SU-DHL-6 (cell line): ENCODE data around the gene ADAMTS17.

Experiments
- H2AFZ ChIP-seq: fragments of 200-600 bp; sonication (generic); 2 replicates; pipeline ENCODE4 v1.6.1; 2014; ENCODE audit warnings: low read depth, mild to moderate bottlenecking, moderate library complexity, mixed read lengths, antibody characterized with exemption, low read length; ENCODE audit not compliant: severe bottlenecking
- H3F3A ChIP-seq: fragments of 200-600 bp; shearing (Covaris generic); 2 replicates; pipeline ENCODE4 v1.6.0; 2016; ENCODE audit warnings: antibody characterized with exemption, mild to moderate bottlenecking; ENCODE audit not compliant: insufficient read depth
- H3K27ac ChIP-seq: fragments of 200-600 bp; sonication (generic); 2 replicates; pipeline ENCODE4 v1.5.1; 2016; ENCODE audit warnings: low read depth, mild to moderate bottlenecking, low read length, moderate library complexity, mixed read lengths
- H3K27me3 ChIP-seq: fragments of 200-600 bp; sonication (generic), shearing (Covaris generic); 2 replicates; pipeline ENCODE4 v1.6.0; 2014; ENCODE audit warnings: mild to moderate bottlenecking, low read length
- H3K36me3 ChIP-seq: fragments of 200-600 bp; sonication (generic); 2 replicates; pipeline ENCODE4 v1.6.1; 2014; ENCODE audit warnings: mild to moderate bottlenecking, low read length, mixed read lengths
- H3K4me2 ChIP-seq: fragments of 300-600, 200-600 bp; shearing (Covaris generic), sonication (generic); 2 replicates; pipeline ENCODE4 v1.6.0; 2014; ENCODE audit warnings: low read length, low read depth, mild to moderate bottlenecking; ENCODE audit not compliant: poor library complexity, severe bottlenecking
- H3K4me3 ChIP-seq: fragments of 200-600 bp; sonication (generic); 2 replicates; pipeline ENCODE4 v1.5.1; 2014; ENCODE audit warnings: antibody characterized with exemption, low read length, mild to moderate bottlenecking, mixed read lengths; ENCODE audit not compliant: insufficient read depth, poor library complexity, severe bottlenecking
- H3K79me2 ChIP-seq: fragments of 200-600 bp; sonication (generic); 2 replicates; pipeline ENCODE4 v1.6.1; 2014; ENCODE audit warnings: mild to moderate bottlenecking, low read length, moderate library complexity; ENCODE audit not compliant: insufficient read depth
- H3K9ac ChIP-seq: fragments of 200-600 bp; sonication (generic); 2 replicates; pipeline ENCODE4 v1.7.0; 2014; ENCODE audit warnings: mild to moderate bottlenecking, low read length
- H3K9me2 ChIP-seq: fragments of 200-600 bp; sonication (generic); replicated peaks from 2 replicates; pipeline ENCODE4 v1.6.1; 2014; ENCODE audit warnings: low read length; ENCODE audit not compliant: insufficient read depth
- H3K9me3 ChIP-seq: fragments of 200-600 bp; sonication (generic); 2 replicates; pipeline ENCODE4 v1.6.1; 2014; ENCODE audit warnings: low read length, mixed read lengths; ENCODE audit not compliant: insufficient read depth
- H4K20me1 ChIP-seq: fragments of 200-600 bp; sonication (generic); 2 replicates; pipeline ENCODE4 v1.6.1; 2014; ENCODE audit warnings: low read depth, mild to moderate bottlenecking, antibody characterized with exemption, low read length, moderate library complexity, mixed read lengths
- EZH2phosphoT487 ChIP-seq: fragments of 200-600 bp; sonication (generic), shearing (Covaris generic); conservative IDR thresholded peaks from 2 replicates; pipeline ENCODE4 v1.6.1; 2018; ENCODE audit warnings: mild to moderate bottlenecking, antibody characterized with exemption, low read length, moderate library complexity, mixed read lengths
- TF ChIP-seq, protein P1 (sequence below): fragments of 200-600 bp; sonication (generic); IDR thresholded peaks from one replicate; pipeline ENCODE4 v1.5.1; 2017; ENCODE audit warnings: antibody characterized with exemption, mild to moderate bottlenecking, low read length, moderate library complexity; ENCODE audit not compliant: insufficient read depth, poor library complexity, severe bottlenecking

ADAMTS17 gene

DNA sequence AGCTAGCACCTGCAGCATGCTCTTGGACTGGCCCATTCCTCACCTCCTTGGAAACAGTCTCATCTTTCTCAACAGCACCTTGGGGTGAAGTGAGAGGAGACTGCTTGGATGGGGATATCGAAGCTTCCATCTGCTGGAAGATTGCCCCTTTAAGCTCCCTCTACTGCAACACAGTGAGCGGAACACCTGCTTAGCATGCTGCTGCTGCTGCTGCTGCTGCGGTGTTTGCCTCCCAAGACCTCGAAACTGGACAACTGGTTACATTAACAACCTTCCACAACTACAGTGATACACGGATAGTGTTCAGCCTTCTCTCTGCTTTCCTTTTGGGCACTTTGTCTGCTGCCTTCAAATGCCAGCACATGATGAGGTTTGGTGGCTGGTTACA lies 354.7 kb downstream of the ADAMTS17 start:
- H3K4me2 ChIP-seq, result no peak overlapping the region
- no peaks in the 10 kb centered on the region for H3K9me2 ChIP-seq
- H3K27me3 ChIP-seq, result no peaks in the 10 kb centered on the region; the same call in 1 of the 2 replicates
- H3K36me3 ChIP-seq, result no peaks in the 10 kb centered on the region
- no peak overlapping the region for H3K9ac ChIP-seq
- H3K4me3 ChIP-seq, result no peak overlapping the region
- no peaks in the 10 kb centered on the region for H4K20me1 ChIP-seq
- H3K9me3 ChIP-seq, result no peaks in the 10 kb centered on the region
- no peaks in the 10 kb centered on the region for H3K79me2 ChIP-seq
- no peaks in the 10 kb centered on the region for H3F3A ChIP-seq
- H2AFZ ChIP-seq, result no peak overlapping the region
- no peak overlapping the region for H3K27ac ChIP-seq
- TF ChIP-seq EZH2phosphoT487, result no peak
- TF ChIP-seq, protein P1, sequence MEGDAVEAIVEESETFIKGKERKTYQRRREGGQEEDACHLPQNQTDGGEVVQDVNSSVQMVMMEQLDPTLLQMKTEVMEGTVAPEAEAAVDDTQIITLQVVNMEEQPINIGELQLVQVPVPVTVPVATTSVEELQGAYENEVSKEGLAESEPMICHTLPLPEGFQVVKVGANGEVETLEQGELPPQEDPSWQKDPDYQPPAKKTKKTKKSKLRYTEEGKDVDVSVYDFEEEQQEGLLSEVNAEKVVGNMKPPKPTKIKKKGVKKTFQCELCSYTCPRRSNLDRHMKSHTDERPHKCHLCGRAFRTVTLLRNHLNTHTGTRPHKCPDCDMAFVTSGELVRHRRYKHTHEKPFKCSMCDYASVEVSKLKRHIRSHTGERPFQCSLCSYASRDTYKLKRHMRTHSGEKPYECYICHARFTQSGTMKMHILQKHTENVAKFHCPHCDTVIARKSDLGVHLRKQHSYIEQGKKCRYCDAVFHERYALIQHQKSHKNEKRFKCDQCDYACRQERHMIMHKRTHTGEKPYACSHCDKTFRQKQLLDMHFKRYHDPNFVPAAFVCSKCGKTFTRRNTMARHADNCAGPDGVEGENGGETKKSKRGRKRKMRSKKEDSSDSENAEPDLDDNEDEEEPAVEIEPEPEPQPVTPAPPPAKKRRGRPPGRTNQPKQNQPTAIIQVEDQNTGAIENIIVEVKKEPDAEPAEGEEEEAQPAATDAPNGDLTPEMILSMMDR, result no peak

DNA sequence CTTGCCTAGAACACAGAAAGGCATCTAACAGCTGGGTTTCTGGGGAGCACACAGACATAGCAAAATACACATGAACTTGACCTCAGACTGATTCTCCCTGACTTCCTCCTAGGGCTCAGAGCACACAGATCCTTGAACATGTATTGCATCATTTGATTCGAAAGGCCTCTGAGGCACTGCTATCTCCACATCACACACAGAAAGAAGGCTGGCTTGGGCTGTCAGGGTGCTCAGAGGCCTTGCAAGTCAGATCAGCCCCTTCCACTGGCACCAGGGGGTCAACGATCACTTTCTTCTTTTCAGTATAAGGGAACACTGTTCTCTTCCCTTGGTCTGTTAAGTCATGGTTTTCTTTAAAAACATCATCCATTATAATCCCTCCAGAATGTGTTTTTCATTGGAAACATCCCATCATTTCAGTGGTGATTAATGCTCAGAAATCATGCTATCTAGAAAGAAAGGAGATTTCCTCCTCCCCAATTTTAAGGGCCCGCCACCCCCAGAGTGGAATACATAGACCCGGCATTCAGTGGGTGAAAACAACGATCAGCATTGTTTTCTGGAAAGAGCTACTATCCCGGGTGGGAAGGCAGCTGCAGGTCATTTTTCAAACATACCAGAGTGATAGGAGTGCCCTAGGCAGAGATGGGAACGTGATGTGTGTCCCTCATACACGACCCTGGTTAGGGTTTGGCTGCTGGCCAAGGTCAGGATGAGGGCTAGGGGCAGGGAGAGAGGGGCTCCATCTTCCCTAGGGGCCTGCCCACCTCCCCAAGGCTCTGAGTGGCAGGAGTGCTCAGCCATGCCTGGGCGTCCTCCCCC lies 355.3 kb downstream of the ADAMTS17 start:
- no peak overlapping the region for H3K4me3 ChIP-seq
- no peak overlapping the region for H3K27ac ChIP-seq
- H3K4me2 ChIP-seq, result no peak overlapping the region
- H3K9ac ChIP-seq, result no peak overlapping the region
- H3K27me3 ChIP-seq, result no peaks in the 10 kb centered on the region; the same call in 1 of the 2 replicates
- no peaks in the 10 kb centered on the region for H3K9me2 ChIP-seq
- H3K36me3 ChIP-seq, result no peaks in the 10 kb centered on the region
- no peaks in the 10 kb centered on the region for H3K79me2 ChIP-seq
- H2AFZ ChIP-seq, result no peak overlapping the region
- TF ChIP-seq, protein P1, result no peak
- no peak for TF ChIP-seq EZH2phosphoT487
- no peaks in the 10 kb centered on the region for H3F3A ChIP-seq
- no peaks in the 10 kb centered on the region for H3K9me3 ChIP-seq
- H4K20me1 ChIP-seq, result no peaks in the 10 kb centered on the region

DNA sequence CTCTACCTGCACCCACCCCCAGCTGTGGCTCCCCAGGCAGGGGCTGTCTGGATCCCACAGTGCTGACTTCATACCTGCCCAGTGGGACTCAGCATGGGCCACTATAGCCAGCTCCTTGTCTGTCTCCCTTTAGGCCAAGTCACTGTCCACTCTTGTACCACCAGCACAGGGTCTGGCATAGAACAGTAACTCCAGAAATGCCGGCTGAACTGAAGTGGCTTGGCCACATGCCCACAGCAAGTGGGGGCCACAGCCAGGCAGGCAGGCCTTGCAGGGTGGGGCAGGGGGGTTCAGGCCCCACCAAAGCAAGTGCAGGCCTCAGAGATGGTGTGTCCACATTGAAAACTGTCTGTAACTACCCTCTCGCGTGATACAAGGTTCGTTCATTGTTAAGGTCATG lies 355.9 kb downstream of the ADAMTS17 start:
- H3K9me3 ChIP-seq, result no peaks in the 10 kb centered on the region
- H3K4me2 ChIP-seq, result no peak overlapping the region
- no peak overlapping the region for H3K4me3 ChIP-seq
- no peak overlapping the region for H2AFZ ChIP-seq
- no peak overlapping the region for H3K9ac ChIP-seq
- H3K27ac ChIP-seq, result no peak overlapping the region
- no peaks in the 10 kb centered on the region for H4K20me1 ChIP-seq
- no peaks in the 10 kb centered on the region; the same call in 1 of the 2 replicates for H3K27me3 ChIP-seq
- no peaks in the 10 kb centered on the region for H3K79me2 ChIP-seq
- no peaks in the 10 kb centered on the region for H3F3A ChIP-seq
- no peaks in the 10 kb centered on the region for H3K9me2 ChIP-seq
- H3K36me3 ChIP-seq, result no peaks in the 10 kb centered on the region
- TF ChIP-seq, protein P1, result no peak
- no peak for TF ChIP-seq EZH2phosphoT487
